HG03565 (cell line): Measurements from ENCODE around the gene HES4.

Experiments used
- ATAC-seq: cut with Tn5 transposase; IDR thresholded peaks from one replicate; pipeline ENCODE4 v1.9.1; 2021; ENCODE audit warnings: mild to moderate bottlenecking, moderate library complexity; ENCODE audit not compliant: unreplicated experiment

The HES4 gene

DNA sequence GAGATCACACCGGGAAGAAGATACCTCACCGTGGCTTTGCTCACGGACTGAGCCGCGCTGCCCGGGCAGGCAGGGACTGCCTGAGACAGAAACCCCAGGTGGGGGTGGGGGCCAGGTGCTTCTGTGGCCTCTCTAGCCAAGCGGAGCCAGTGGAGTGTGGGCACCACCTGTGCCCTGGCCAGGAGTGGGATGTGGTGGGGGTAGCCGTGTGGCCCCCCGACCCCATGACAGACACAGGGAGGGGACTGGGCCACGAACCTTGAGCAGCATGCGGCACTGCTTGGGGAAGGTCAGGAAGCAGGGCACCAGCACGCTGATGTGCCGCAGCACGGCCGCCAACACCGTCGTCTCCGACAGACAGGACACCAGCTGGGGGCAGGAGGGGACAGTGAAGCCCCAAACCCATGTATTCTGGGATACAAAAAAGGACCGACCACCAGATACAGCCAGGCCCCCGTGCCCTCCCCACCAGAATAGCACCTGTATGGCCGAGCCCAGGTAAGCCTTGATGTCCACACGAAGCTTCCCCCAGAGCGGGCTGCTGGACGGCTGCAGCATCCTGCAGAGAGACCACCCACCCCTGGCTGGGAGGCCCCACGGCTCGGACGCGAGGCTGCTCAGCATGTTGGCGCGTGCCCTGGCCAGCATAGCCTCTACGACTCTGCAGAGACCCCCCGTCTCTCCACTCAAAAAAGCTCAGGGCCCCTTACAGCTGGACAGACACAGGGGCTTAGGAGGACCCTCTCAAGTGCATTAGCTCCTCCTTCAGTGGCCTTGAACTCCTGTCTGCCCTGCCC lies 46.2 kb downstream of the HES4 start:
- no peak for ATAC-seq

DNA sequence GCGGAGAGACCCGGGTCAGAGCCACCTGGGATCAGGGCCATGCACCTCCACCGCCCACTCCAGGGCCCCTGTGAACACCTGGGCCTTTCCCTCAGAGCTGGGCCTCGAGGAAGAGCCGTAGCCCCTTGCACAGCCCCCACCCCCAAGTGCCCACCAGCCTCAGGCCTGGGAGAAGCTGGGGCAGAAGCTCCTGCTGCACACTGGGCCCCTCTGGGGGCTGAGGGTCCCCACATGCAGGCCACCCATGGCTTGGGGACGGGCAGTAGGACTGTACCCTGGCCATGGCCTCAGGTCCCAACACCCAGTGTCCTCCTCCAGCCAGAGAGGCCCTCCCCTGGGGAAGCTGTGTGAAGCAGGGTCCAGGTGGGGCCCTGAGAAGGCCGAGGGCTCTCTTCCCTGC lies 47.3 kb downstream of the HES4 start:
- no peak for ATAC-seq

DNA sequence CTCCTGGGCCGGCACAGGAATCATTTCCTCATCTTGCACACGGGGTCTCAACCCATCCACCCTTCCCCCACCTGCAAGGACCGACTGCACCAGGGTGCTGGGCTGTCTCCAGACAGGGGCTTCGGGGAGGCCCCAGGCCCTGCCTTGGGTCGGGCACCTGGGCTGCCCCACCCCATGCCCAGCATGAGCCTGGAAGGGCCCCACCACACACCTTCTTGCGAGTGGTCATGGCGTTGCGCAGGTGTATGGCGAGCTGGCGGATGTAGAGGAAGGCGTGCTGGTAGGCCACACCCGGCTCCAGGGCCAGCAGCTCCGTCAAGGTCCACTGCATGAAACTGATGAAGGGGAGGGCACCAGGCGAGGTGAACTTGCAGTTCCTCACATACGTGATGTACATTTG lies 47.7 kb downstream of the HES4 start:
- ATAC-seq, result no peak

DNA sequence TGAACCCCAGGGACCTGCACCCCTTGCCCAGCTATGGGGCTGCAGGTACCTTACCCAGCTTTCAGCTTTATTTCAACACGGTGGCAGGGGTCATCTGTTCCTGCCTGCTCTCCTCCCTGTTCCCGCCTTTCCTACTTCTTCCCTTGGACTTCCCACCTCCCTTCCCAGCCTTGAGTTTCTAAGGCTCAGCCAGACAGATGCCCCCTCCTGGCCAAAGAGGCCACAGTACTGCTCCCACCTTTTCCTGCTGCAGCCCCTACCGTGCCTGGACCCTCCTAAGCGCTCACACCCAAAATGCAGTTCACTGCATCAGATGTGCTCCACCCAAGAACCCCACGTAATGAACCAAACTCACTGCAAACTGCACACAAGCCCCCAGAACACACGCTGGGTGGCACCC lies 48.5 kb downstream of the HES4 start:
- ATAC-seq, result no peak

DNA sequence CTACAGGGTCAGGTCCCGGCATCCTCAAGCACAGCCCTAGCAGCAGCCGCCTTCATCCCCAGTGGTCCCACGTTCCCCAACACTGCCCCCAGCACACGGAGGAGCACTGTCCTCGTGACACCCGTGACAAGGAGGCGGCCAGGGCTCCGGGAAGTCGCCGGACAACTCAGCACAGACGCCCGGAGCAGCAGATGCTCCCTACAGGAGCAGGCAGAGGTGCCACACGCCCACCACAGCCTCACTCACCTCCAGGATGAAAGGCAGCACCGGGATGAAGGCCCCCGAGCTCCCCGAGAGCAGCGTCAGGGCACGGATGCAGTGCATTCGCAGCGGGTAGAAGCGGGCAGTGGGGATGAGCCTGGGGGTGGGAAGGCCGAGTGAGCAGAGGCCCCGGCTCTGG lies 49.0 kb downstream of the HES4 start:
- no peak for ATAC-seq

DNA sequence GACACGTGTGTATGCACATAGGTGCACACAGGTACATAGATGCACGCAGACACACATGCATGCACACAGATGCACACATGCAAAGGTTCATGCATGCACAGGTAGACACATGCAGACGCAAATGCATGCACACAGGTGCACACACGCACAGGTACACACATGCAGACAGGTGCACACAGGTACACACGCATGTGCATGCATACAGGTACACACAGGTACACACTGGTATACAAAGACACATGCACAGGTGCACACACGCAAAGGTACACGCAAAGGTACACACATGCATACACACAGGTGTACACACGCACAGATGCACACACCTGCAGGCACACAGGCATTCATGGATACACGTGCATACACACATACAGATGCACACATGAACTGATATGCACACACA lies 49.6 kb downstream of the HES4 start:
- ATAC-seq, result no peak
